HuH-7 (cell line): ENCODE measurements around the gene RASA3.
"Not testable (repeated sequence)": the region's sequence is repeated elsewhere in the genome, so short reads cannot be mapped to it uniquely, and the experiment has no call there.

Experiments
- DNase-seq: peaks from one replicate; pipeline ENCODE4 v3.0.0; 2011; ENCODE audit warnings: low spot score

The RASA3 gene

GRCh38 chr13:114002009-114002544 is 130.3 kb downstream of the RASA3 start:
- DNase-seq: no peak

GRCh38 chr13:114001331-114002008 is 131.0 kb downstream of the RASA3 start:
- DNase-seq: no peak

GRCh38 chr13:114000151-114001040 is 132.0 kb downstream of the RASA3 start:
- no peak for DNase-seq

- DNase-seq: no peak
Observed at GRCh38 chr13:113999618-113999910, 132.9 kb downstream of the RASA3 start.

- no peak for DNase-seq
Observed at GRCh38 chr13:113998781-113999617, 133.4 kb downstream of the RASA3 start.

- DNase-seq: no peak
Observed at GRCh38 chr13:113997845-113998751, 134.3 kb downstream of the RASA3 start.

- no peak for DNase-seq
Observed at GRCh38 chr13:113996912-113997745, 135.3 kb downstream of the RASA3 start.

- DNase-seq: no peak
Observed at GRCh38 chr13:113996081-113996911, 136.1 kb downstream of the RASA3 start.

- DNase-seq: no peak
Observed at GRCh38 chr13:113995051-113995601, 137.3 kb downstream of the RASA3 start.

GRCh38 chr13:113992276-113993005 is 140.0 kb downstream of the RASA3 start:
- DNase-seq: no peak

- DNase-seq: no peak
Observed at GRCh38 chr13:113991676-113992179, 140.7 kb downstream of the RASA3 start.

- no peak for DNase-seq
Observed at GRCh38 chr13:113991191-113991669, 141.2 kb downstream of the RASA3 start.

- DNase-seq: no peak
Observed at GRCh38 chr13:113990321-113990837, 142.0 kb downstream of the RASA3 start.

- no peak for DNase-seq
Observed at GRCh38 chr13:113989585-113990300, 142.7 kb downstream of the RASA3 start.

- DNase-seq: not testable (repeated sequence)
Observed at GRCh38 chr13:113988859-113989258, 143.6 kb downstream of the RASA3 start.

GRCh38 chr13:113982296-113982661 is 150.1 kb downstream of the RASA3 start:
- DNase-seq: no peak

GRCh38 chr13:113981611-113982295 is 150.7 kb downstream of the RASA3 start:
- DNase-seq: no peak
